ENCODE data around the gene FGFBP3. TPM values are rescaled to one million over a fixed set of nuclear protein-coding genes. Genes with fewer than 3 reads are reported as not detected.

Gene FGFBP3
- total RNA-seq, 1 experiment from 2014 or later: 1.2 TPM

DNA sequence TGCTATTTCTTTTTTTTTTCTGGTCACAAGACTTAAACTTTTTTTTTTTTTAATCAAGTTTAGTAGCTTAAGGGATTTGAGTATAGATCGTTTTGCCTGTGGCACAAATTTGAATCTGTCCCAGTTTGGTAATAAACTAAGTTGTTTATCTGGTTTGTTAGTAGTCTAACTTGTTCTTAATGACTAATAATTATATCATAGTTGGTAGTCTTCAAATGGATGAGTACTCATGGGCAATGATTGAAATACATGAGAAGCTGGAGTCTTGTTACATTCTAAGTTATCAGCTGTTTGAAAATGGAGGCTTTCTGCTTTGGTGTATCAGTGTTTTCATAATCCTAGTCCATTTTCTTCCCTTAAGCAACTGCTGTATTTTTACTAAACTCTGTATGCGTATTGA, 26.6 kb upstream of the FGFBP3 start:
- RAD21 ChIA-PET (ENCODE audit: low non-redundant PET in 1 of 2, low total read pairs in 2 of 2, uncharacterized antibody in 2 of 2, unreplicated experiment in 2 of 2): no interaction called here
- BruUV-seq (replicated peaks): TSS peak; percentile 19

DNA sequence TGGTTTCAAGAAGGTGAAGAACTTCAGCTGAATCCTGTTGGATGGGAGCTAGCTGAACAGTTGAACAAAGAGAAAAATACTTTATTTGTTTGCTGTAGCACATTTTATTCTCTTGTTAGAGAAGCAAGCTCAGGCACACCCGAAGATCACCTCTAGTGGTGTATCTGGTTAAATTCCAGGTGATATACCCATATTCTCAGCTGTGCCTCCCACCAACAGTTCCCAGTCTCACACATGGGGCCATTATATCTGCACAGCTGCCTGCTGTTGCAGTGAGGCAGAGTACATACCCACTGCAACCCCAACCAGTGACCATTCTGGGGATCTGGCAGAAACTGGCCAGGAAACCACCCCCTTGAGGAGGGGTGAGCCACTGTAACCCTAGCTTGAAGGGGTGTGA, 23.5 kb upstream of the FGFBP3 start:
- ChIA-PET POLR2A (interaction anchor here (1.5 kb wide), 1 partner anchor 9 kb away, joined by 6 read pairs; the partner anchor contains the start of gene BTAF1), CTCF (interaction anchor here (1.1 kb wide), 1 partner anchor 9 kb away, joined by 4 read pairs; the partner anchor contains the start of gene BTAF1), RAD21 (ENCODE audit: low non-redundant PET in 1 of 2, low total read pairs in 2 of 2, uncharacterized antibody in 2 of 2, unreplicated experiment in 2 of 2) (no interaction called here)
- H3K9me2 ChIP-seq (ENCODE audit: insufficient read depth): no peaks in the 10 kb centered on the region
- H3K4me3 ChIP-seq (replicated peaks in 1 of 2; ENCODE audit: low read depth in 1 of 2, low read length in 2 of 2): no peak overlapping the region
- TF ChIP-seq, protein P1, sequence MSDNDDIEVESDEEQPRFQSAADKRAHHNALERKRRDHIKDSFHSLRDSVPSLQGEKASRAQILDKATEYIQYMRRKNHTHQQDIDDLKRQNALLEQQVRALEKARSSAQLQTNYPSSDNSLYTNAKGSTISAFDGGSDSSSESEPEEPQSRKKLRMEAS (IDR thresholded peaks at IDR 0.05): no peak
- TF ChIP-seq, protein P2, sequence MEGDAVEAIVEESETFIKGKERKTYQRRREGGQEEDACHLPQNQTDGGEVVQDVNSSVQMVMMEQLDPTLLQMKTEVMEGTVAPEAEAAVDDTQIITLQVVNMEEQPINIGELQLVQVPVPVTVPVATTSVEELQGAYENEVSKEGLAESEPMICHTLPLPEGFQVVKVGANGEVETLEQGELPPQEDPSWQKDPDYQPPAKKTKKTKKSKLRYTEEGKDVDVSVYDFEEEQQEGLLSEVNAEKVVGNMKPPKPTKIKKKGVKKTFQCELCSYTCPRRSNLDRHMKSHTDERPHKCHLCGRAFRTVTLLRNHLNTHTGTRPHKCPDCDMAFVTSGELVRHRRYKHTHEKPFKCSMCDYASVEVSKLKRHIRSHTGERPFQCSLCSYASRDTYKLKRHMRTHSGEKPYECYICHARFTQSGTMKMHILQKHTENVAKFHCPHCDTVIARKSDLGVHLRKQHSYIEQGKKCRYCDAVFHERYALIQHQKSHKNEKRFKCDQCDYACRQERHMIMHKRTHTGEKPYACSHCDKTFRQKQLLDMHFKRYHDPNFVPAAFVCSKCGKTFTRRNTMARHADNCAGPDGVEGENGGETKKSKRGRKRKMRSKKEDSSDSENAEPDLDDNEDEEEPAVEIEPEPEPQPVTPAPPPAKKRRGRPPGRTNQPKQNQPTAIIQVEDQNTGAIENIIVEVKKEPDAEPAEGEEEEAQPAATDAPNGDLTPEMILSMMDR (IDR thresholded peaks at IDR 0.05 in 2 of 3, conservative IDR thresholded peaks at IDR 0.05 in 1 of 3; ENCODE audit: borderline replicate concordance in 1 of 3, insufficient read depth in 1 of 3, low read depth in 2 of 3, low read length in 2 of 3): peak in 1 of 3 experiments; percentile 25; a peak in 1 of 6 replicates
- H3K4me2 ChIP-seq (ENCODE audit: low read length): no peak overlapping the region
- H3K36me3 ChIP-seq (ENCODE audit: control insufficient read depth in 1 of 2, insufficient read depth in 2 of 2, low read length in 2 of 2): peaks cover 6 to 17% of the 10 kb centered on the region in 2 experiments
- H3K79me2 ChIP-seq (ENCODE audit: insufficient read depth, low read length): peaks cover 98% of the 10 kb centered on the region
- no peak overlapping the region for H3K9ac ChIP-seq (ENCODE audit: low read length)
- intact Hi-C loops (cut with micrococcal nuclease): no loop called here
- H3K4me1 ChIP-seq (ENCODE audit: control insufficient read depth in 1 of 2, insufficient read depth in 2 of 2, low read length in 2 of 2): 0 out of 4 replicates have a peak, but pooled peaks cover 0 to 5% of the 10 kb centered on the region in 2 experiments
- no peaks in the 10 kb centered on the region for H3K27me3 ChIP-seq (ENCODE audit: insufficient read depth, low read length)
- H4K20me1 ChIP-seq (ENCODE audit: insufficient read depth): peaks cover 27% of the 10 kb centered on the region; the same call in 1 of the 2 replicates
- no peak overlapping the region for H2AFZ ChIP-seq (ENCODE audit: low read depth, low read length, poor library complexity, severe bottlenecking)
- peak; percentile 55 for ATAC-seq
- H3K9me3 ChIP-seq (ENCODE audit: control insufficient read depth in 1 of 2, insufficient read depth in 1 of 2, low read depth in 1 of 2, low read length in 2 of 2): no peaks in the 10 kb centered on the region
- DNase-seq (ENCODE audit: low read depth, low spot score): no peak
- no peak overlapping the region for H3K27ac ChIP-seq (ENCODE audit: low read depth, low read length)
- no TSS peak for BruUV-seq (replicated peaks)

More for the DNA sequence above, 26.6 kb upstream of the FGFBP3 start:
- TF ChIP-seq FOSL1 (IDR thresholded peaks at IDR 0.05; ENCODE audit: low read depth) (peak; percentile 30; the same call in 1 of the 2 replicates), SP1 (IDR thresholded peaks at IDR 0.05; ENCODE audit: low read depth) (0 out of 2 replicates have a peak, but pooled peaks have one; percentile 15), POLR2AphosphoS5 (IDR thresholded peaks at IDR 0.05; ENCODE audit: low read depth, low read length) (no peak)
- H3K4me1 ChIP-seq (ENCODE audit: control insufficient read depth in 1 of 2, insufficient read depth in 2 of 2, low read length in 2 of 2): 0 out of 4 replicates have a peak, but pooled peaks cover 0 to 5% of the 10 kb centered on the region in 2 experiments
- ChIA-PET CTCF (no interaction called here), POLR2A (no interaction called here)
- no peaks in the 10 kb centered on the region for H3K27me3 ChIP-seq (ENCODE audit: insufficient read depth, low read length)
- H3K79me2 ChIP-seq (ENCODE audit: insufficient read depth, low read length): peaks cover 98% of the 10 kb centered on the region
- H3K9ac ChIP-seq (ENCODE audit: low read length): no peak overlapping the region
- H4K20me1 ChIP-seq (ENCODE audit: insufficient read depth): peaks cover 15% of the 10 kb centered on the region; the same call in 1 of the 2 replicates
- peaks cover 6 to 19% of the 10 kb centered on the region in 2 experiments for H3K36me3 ChIP-seq (ENCODE audit: control insufficient read depth in 1 of 2, insufficient read depth in 2 of 2, low read length in 2 of 2)
- H2AFZ ChIP-seq (ENCODE audit: low read depth, low read length, poor library complexity, severe bottlenecking): no peak overlapping the region
- H3K4me3 ChIP-seq (replicated peaks in 1 of 2; ENCODE audit: low read depth in 1 of 2, low read length in 2 of 2): no peak overlapping the region
- no peak for ATAC-seq
- no peak overlapping the region for H3K27ac ChIP-seq (ENCODE audit: low read depth, low read length)
- H3K9me3 ChIP-seq (ENCODE audit: control insufficient read depth in 1 of 2, insufficient read depth in 1 of 2, low read depth in 1 of 2, low read length in 2 of 2): no peaks in the 10 kb centered on the region
- H3K9me2 ChIP-seq (ENCODE audit: insufficient read depth): no peaks in the 10 kb centered on the region
- no peak for DNase-seq (ENCODE audit: low read depth, low spot score)
- H3K4me2 ChIP-seq (ENCODE audit: low read length): no peak overlapping the region
- intact Hi-C loops (cut with micrococcal nuclease): no loop called here

Measured in HCT116 (cell line).